GM12878 (cell line): ENCODE results near the gene HNRNPM.

ENCODE experiments used
- CHD2 ChIP-seq: IDR thresholded peaks from 2 replicates; pipeline ENCODE4 v1.6.1; 2011; ENCODE audit warnings: low read depth, low read length, improper control_type of control experiment, borderline replicate concordance
- TF ChIP-seq, protein P1 (sequence below), 3 experiments: IDR thresholded peaks in 2 of 3; conservative IDR thresholded peaks in 1 of 3; 2 replicates each; pipeline ENCODE4 v1.5.1; 2011; ENCODE audit warnings: low read depth in 3 of 3, low read length in 3 of 3, mild to moderate bottlenecking in 3 of 3, control low read depth in 2 of 3, moderate library complexity in 2 of 3, inconsistent platforms in 1 of 3, mixed read lengths in 1 of 3; ENCODE audit not compliant: control insufficient read depth in 2 of 3, insufficient read depth in 1 of 3; ENCODE audit errors: extremely low read depth in 1 of 3

DNA sequence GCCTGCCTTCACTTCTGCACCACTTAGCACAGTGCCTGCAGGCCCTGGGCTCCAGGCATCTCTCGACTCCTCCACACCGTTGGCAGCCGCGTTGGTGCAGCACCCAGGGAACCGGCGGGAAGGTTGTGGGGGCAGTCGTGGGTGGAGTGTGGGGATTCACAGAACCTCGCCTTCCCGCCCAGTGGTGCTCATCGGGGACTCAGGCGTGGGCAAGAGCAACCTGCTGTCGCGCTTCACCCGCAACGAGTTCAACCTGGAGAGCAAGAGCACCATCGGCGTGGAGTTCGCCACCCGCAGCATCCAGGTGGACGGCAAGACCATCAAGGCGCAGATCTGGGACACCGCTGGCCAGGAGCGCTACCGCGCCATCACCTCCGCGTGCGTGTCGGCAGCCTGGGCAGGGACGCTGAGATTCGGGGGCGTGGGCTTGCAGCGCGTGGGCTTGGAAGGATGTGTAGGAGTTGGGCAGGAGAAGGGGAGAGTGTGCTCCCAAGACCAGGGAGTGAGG, 45.0 kb upstream of the HNRNPM start:
- no peak for TF ChIP-seq CHD2
- TF ChIP-seq, protein P1, sequence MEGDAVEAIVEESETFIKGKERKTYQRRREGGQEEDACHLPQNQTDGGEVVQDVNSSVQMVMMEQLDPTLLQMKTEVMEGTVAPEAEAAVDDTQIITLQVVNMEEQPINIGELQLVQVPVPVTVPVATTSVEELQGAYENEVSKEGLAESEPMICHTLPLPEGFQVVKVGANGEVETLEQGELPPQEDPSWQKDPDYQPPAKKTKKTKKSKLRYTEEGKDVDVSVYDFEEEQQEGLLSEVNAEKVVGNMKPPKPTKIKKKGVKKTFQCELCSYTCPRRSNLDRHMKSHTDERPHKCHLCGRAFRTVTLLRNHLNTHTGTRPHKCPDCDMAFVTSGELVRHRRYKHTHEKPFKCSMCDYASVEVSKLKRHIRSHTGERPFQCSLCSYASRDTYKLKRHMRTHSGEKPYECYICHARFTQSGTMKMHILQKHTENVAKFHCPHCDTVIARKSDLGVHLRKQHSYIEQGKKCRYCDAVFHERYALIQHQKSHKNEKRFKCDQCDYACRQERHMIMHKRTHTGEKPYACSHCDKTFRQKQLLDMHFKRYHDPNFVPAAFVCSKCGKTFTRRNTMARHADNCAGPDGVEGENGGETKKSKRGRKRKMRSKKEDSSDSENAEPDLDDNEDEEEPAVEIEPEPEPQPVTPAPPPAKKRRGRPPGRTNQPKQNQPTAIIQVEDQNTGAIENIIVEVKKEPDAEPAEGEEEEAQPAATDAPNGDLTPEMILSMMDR (IDR thresholded peaks at IDR 0.05 in 2 of 3, conservative IDR thresholded peaks at IDR 0.05 in 1 of 3; ENCODE audit: control insufficient read depth in 2 of 3, extremely low read depth in 1 of 3, insufficient read depth in 1 of 3, low read depth in 3 of 3, low read length in 3 of 3) = no peak
